NCI-H460 (cell line): ENCODE data around the gene GPR160. TPM values are rescaled to one million over a fixed set of nuclear protein-coding genes. Genes with fewer than 3 reads are reported as not detected.

ENCODE experiments used
- DNase-seq: peaks from one replicate; pipeline ENCODE4 v3.0.0-alpha.2; 2016; ENCODE audit warnings: low read depth; ENCODE audit errors: extremely low read depth
- total RNA-seq: library from RNA; depleted of rRNA; stranded (reverse); fragments of >200 nt; shearing (Covaris generic); gene quantifications from 2 replicates; pipeline ENCODE4 v1.2.3, GENCODE V29; 2014

The GPR160 gene
- total RNA-seq, 1 experiment from 2014 or later: 2.1 TPM

DNA sequence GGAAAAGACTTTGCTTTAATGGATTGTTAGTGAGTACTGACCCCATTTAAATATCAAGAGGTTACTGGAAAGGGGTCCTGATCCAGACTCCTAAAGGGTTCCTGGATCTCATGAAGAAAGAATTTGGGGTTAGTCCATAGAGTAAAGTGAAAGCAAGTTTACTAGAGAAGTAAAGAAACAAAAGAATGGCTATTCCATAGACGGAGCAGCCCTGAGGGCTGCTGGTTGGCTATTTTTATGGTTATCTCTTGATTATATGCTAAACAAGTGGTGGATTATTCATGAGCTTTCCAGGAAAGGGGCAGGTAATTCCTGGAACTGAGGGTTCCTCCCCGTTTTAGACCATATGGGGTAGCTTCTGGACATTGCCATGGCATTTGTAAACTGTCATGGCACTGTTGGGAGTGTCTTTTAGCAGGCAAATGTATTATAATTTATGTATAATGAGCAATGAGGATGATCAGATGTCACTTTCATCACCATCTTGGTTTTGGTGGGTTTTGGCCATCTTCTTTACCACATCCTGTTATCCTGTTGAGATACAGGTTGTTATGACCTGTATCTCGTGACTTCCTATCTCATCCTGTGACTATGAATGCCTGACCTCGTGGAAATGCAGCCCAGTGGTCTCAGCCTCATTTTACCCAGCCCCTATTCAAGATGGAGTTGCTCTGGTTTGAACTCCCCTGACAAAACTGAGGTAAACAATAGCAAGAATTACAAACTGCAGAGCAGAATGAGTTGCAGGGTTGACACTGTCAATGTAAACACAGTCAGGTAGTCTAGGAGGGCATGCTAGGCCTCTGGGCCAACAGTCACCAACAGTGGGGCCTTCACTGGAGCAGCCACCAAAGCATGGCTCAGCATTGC lies 10.3 kb upstream of the GPR160 start:
- no peak for DNase-seq

DNA sequence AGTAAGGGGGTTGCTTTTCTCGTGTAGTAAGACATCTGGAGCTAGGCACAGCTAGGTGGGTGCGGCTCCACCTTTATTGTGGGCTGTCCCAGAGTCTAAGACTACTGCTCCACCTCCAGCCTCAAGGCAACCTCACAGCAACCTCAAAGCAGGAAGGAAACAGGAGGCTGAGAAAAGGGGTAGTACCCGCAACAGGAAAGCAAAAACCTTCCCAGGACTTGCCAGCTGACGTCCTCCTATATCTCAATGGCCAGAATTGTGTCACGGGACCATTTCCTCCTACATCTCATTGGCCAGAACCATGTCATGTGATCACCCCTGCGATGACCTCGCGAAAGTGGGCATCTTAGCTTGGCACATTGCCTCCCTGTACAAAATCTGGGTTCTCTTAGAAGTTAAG lies 4.3 kb upstream of the GPR160 start:
- no peak for DNase-seq

DNA sequence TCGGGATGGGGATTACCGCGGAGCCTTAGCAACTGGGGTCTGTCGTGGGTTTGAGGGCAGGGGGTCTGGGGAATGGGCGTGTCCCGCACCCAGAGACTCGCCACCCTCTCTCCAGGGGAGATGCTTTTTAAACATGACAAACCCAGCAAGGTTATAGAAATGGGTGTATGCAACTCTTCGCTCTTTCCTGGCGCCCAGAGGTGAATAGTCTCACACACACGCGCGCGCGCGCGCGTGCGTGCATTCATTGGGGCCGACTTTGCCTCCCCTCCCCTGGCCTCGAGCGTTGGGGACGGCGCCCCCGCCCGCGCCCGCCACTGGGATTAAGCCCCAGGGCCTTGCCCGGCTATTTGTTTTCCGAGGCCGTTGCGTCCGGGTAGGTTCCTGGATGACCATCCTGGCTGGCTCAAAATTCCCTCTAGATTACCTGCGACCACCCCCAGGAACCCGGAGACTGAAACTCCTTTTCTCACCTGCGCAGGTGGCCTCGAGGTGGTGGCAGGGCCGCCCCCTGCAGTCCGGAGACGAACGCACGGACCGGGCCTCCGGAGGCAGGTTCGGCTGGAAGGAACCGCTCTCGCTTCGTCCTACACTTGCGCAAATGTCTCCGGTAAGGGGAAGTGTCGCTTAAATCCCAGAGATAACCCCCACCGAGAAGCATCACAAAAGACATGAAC lies 777 bp downstream of the GPR160 start:
- no peak for DNase-seq

DNA sequence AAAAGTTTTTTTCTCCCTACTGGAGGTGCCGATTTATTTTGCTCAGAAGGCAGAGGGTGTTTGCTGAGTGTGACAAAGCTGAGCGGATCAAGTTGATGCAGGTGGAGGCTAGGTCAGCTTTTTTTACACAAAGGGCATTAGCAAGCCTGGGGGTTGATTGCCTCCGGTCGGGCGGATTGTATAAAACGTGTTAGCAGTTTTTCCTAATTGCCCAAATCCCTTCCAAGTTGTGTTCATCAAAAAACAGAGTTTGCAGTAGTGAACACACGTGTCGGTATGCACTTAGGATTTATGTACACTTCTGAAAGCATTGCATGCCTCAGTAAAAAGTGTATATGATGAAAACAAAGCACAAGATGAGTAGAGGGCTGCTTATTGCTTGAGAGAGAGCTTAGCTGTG lies 2.6 kb downstream of the GPR160 start:
- no peak for DNase-seq

DNA sequence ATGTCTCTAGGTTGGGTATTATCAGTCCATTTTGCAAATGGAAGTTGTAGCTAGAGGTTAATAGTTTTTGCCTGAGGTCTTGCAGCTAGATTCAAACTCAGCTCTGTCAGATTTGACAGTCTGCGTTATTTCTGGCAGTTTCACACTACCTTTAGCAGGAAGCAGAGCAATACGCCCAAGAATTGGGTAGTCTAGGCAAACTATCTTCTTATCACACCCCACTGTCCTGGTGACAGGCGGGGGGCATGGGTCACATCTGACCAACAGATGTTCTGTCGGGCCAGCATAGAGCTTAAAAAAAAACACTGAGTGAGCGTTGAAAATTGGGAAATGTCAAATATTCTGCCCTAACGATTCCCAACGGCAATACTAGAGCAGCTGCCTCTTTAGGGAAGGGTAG lies 5.7 kb downstream of the GPR160 start:
- DNase-seq: no peak

DNA sequence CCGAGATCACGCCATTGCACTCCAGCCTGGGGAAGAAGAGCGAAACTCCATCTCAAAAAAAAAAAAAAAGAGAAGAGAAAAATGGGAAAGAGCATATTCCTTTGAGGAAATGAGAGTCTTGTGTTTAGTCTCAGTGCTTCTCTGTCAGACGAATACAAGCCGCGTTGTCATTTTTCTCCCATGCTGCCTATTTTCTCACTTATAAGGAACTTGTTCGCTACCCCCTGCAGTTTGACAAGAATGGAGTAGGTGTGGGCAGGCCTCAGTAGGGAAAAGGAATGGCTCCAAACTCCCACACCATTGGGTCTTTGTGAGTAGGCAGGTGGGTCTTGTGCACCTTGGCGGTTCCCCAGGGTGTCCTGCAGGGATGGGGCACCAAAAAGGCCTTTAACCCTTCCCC lies 6.5 kb downstream of the GPR160 start:
- no peak for DNase-seq

DNA sequence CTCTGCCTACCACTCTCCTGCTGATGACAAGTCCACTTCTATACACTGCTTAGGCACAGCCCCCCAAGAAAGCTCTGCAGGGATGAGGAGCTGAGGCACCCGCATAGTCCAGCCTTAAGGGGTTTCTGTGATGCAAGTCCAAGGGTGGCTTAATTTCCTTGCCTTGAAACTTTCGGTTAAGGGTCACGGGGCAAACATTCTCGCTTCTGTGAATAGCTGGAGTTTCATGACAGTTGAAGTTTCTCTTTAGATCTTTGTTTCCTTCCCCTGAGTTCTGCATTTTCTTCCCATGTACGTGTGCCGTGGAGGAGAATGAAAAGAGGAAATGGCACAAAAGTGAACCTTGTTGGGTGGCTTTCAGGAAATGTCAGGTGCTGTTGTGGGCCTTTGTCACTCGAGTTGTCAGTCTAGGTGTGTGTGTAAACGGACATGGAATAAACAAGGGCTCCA lies 7.0 kb downstream of the GPR160 start:
- DNase-seq: no peak

DNA sequence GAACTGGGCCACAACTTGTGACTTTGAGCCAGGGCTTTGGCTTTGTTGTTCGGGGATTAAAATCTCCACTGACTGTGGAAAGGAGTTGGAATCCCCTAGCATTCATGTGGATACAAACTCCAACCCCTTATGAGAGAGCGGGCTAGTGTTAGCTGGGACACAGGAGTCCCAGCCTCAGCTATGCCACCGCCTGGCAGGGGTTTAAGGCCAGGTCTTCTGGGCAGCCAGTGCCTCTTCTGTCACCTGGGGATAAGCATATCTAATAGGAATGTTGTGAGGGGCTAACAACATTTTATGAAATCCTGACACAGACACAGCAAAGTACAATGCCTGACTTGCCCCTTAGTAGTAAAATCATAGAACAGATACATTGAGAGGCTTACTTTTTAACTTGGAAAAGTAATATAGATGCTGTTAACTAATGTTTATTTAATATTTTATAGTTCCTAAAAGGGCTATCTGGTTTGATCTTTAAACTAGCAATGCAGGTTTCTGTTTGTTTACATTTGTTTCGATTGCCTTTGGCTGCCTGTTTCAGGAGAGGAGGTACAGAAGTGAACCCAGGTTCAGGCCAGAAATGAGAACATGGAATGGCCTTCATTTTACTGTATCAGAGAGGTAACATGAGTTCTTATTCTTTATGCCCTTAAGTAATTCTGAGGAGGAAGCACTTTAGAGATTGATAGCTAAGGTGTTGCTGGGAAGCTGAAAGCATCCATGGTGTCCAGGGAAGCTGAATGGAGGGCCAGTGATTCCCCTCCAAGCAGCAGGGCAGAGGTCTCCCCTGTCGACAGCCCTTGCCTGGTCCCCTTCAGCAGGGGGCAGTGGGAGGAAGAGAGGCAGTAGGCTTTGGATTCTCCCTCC lies 8.7 kb downstream of the GPR160 start:
- no peak for DNase-seq

DNA sequence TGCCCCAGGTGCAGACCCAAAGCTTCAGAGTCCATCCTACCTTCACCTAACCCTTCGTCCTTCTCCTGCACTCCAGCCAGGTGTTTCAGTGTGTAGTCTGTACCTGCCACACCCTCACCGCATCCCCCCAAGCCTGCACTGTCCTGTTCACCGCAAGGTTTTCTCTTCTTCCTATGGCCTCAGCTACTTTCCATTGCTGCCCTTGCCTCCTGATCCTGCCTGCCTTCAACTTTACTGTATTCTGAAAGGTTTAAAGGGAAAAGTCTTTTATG lies 9.3 kb downstream of the GPR160 start:
- DNase-seq: no peak

DNA sequence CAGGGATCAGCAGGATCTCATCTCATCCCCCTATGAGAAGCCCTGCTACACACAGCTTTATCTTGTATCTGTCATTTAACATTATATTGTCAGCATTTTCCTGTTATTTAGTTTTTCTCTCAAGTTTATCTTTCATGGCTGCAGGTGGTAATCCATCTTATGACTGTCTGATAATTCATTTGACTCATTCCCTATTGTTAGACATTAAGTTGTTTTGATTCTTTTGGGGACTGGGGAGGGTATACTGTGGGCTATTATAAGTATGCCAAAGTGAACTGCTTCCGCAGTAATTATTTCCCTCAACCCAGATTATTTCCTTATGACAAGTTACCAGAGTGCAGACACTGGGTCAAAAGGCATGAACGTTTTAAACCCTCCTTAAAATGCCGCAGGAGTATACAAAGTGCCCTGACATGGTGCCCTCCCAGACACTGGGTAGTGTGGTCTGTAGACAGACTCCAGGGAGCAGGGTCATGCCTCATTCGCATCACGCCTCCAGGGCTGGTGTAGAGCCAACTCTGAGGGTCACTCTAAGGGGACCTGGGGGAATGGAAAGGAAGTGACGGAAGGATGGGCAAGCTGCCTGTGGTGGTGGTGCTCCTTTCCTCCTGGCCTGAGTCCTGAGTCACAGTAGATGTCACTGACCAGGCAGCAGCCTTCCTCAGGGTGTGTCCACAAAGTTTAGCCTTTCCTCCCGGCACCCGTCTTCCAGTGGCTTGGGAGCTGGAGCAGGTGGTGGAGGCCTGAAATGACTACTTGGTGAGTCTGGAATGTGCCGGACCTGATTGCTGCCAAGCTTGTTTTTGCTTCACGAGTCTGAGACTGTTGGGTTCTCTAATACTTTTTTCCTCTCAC lies 11.6 kb downstream of the GPR160 start:
- DNase-seq: no peak

DNA sequence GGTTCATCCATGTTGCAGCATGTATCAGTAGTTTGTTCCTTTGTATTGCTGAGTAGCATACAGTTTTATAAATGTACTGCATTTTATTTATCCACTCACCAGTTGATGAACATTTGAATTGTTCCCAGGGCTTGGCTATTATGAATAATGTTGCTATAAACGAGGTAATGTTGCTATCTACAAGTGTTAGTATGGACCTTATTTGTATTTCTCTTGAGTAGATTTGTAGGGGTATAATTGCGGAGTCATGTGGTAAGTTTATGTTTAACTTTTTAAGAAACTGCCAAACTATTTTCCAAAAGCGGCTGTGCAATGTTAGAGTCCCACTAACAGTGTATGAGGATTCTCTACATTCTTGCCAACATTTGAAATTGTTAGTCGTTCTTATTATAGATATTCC lies 13.0 kb downstream of the GPR160 start:
- no peak for DNase-seq

DNA sequence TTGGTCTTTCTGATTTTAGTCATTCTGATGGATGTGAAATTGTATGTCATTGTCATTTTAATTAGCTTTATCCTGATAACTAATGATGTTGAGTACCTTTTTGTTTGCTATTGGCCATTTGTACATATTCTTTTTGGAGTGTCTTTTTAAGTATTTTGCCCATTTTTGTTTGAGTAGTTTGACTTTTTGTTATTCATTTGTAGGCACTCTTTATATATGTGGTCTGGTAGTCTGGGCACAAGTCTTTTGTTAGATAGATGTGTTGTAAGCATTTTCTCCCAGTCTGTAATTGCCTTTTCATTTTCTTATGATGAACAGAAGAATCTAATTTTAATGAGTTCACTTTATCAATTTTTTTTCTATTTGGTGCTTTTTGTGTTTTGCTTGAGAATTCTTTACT lies 14.6 kb downstream of the GPR160 start:
- DNase-seq: no peak

DNA sequence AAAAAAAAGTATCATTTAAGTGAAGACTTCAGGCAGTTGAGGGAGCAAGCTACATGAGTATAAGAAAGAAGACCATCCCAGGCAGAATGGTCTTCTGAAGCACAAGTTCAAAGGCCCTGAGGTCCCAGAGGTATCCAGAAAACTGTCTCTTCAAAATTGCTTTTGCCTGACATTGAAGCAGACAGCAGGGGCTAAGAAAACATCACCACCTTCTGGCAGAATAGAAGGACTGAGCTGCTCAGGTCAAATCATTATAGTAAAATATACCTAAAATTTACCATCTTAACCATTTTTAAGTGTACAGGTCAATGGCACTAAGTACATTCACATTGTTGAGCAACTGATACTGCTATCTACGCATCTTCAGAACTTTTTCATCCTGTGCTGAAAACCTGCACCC lies 16.4 kb downstream of the GPR160 start:
- DNase-seq: no peak

DNA sequence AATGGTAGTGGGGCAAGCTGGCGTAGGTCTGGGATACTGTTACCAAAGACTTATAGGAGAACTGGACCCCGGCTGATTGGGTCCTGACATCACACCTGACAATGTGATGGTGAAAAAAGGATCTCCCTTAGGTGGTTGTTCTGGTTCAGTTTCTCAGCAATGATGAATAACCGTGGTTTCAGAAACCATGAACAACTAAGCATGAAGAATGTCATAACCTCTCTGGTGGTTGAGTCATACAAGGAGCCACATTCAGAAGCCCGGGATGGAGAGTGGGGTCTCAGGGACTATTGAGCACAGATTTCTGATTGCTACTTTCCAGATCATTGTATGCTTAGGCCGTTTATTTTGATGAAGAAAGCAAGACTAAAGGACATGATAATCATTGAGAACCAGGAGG lies 17.4 kb downstream of the GPR160 start:
- no peak for DNase-seq

DNA sequence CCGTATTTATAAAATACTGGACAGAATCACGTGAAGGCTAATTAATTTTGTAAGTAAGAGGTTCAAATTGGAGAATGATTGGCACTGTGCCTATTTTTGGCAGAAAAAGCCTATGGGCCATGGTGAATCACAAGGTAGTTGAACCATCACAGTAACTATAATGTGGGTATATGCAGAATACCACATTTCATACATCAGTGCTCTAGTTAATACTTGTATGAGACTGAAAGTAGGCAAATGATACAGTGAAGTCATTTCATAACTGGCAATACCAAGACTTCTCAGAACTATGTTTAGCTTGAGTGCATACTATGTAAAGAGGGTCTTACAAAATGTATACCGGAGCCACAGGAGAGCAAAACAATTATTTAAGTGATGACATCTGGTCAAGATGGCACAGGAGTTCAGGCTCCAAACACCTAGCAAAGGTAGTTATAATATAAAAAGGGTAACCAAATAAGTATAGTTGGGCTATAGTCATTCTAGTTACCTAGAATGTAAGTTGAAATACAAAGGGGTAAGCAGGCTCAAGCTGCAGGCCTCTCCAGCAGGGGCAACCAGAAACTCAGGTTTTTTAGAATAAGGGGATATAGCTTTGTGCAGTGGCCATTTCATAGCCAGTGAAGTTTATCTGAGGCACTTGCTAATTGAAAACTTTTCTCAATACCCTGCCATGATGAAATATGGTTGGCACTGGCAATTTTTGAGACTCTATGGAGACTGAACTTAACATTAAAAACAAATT lies 19.1 kb downstream of the GPR160 start:
- DNase-seq: no peak

DNA sequence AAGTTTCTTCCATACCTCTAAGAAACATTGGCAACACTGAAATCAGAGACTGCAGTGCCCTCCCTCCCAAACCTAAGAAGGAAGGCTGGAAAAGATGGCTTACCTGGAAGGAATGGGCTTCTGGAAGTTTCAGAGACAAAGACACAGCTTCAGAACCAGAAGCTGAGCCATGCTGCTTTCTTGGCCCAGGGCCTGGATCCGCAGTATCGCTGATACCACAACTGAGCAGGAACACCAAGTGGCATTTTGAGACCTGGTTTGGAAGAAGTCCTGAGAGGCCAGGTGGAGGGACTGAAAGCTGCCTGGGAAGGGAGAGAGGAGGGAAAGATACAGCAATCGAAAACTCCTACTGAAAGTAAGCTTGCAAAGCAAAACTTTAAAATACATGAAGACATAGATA lies 19.8 kb downstream of the GPR160 start:
- DNase-seq: no peak

DNA sequence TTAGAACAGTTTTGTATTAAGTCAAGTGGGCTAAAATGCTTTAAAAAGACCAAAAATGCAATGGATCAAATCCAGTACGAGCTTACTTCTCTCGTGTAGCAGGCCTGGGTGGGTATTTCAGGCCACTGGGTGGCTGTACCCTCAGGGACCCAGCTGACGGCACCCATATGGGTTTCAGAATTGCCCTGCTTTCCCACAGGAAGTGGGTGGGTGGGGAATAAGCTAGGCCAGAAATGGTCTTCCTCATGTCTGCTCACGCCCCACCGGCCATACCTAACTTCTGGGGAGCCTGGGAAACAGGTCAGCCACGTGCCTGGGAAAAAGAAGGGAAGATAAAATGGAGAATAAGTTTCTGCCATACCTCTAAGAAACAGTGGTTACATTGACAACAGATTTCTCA lies 20.3 kb downstream of the GPR160 start:
- no peak for DNase-seq

DNA sequence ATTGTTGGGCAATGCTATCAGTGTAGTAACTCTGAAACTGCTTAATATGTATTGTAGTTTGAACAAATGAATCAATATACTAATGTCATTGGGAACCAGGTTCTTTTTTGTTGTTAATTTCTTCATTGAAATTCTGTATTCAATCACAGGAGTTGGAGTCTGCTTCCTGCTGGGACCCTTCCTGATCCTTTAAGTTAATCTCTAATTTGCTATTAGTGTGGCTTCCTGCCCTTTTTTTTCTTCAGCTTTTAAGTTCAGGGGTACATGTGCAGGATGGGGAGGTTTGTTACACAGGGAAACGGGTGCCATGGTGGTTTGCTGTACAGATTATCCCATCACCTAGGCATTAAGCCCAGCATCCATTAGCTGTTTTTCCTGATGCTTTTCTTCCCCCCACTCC lies 21.7 kb downstream of the GPR160 start:
- no peak for DNase-seq

DNA sequence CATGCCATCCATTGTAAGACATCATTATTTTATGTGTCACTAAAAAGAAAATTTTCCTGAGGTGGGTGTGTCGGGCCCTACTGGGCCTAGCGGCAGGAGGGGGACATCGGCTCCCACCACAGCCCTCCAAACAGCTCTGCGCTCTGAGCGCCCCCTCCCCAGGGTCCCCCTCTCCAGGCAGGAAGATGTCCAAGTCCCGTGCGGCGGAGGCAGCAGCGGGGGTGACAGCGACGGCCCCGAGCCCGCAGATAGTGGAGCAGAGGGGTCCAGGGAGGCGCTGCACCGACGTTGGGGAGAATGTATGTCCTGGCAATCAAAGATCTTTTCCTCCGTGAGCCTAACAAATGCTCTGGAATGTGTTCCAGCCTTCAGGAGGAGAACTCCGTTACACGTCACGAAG lies 24.3 kb downstream of the GPR160 start:
- DNase-seq: no peak

DNA sequence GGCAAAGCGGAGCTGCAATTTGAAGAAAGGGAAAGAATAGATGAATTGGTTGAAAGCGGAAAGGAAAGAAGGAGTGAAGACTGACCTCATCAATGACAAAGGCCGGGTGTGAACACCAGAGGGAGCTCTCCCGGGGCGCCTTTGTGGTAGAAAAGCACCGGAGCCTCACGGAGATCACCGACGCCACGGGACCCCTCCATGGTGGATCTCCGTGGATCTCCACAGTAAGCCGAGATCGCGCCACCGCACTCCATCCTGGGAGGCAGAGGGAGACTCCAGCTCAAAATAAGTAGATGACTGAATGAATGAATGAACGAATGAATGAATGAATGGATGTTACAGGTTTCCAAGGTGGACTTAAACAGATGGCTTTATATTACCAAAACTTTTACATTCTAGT lies 25.0 kb downstream of the GPR160 start:
- DNase-seq: no peak
